ENCODE results near the gene FILIP1L.

FILIP1L gene

DNA sequence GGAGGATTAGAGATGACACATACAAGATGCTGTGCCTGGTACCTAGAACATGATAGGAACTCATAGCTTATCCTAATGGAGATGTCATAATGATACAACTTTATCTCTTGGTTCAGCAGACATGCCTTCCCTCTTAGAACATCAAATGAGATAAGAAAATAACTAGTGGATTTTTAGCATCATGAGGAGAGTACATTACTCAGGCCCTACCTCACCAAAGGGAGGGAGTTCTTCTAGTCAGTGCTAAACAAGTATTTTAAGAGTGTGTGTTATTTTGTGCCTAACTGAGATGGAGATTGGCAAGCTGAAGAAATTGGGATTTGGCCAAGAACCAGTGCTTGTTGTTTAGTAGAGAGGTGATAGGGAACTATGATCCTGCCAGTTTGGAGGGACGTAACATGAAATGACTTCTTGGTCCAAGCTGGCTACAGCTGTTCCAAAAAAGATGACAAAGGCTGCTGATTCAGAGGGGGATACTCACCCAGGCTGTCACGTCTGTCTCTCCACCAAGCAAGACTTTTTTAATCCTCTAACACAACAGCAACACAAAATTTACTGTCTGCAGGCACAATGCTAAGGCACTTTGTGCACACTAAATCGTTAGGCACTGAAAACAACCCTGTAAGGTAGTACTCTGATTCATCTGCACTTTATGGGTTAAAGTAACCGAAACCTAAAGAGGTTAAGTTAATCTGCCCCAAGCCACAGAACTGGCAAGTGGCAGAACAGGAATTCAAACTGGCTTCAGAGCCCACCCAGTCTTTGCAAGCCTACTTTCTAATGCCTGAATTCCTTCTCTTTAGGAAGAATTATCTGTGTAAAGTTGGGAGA lies 170.2 kb downstream of the FILIP1L start:
- DNase-seq, result no peak

DNA sequence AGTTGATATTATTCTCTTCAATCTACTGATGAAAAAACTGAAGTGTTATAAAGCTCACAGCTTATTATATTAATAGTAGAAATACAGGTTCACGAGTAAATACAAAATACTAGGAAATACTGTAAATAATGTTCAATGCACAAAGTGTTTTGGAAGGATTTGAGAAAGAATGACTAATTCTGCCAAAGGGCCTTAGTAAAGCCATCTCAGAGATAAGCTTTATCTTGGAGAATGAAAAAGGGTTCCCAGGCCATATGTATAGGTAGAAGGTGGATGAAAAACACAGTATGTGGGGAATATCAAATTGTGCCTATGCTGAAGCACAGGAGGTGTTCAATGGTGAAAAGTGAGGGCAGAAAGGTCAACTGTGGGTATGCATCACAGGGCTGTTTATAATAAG lies 173.1 kb downstream of the FILIP1L start:
- no peak for DNase-seq

DNA sequence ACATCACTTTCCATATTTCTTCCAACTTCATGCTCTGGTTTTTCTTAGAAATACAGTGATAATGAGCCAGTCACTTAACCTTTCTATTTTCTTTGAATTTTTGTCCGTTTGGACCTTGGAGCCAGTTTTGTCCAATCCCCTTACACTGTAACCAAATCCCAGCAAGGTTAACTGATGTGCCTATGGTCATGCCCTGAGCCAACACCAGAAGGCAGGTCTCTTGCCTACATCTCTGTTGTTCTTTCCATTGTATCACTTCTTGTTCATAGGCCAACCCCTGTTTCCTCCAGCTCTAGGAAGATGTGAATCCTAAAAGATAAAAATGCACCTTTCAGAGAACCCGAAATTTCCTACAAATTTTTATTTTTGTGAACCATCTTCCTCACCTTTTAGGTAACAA lies 174.0 kb downstream of the FILIP1L start:
- DNase-seq, result no peak

- DNase-seq, result no peak
Observed at GRCh38 chr3:99939876-99940275, 174.4 kb downstream of the FILIP1L start.

DNA sequence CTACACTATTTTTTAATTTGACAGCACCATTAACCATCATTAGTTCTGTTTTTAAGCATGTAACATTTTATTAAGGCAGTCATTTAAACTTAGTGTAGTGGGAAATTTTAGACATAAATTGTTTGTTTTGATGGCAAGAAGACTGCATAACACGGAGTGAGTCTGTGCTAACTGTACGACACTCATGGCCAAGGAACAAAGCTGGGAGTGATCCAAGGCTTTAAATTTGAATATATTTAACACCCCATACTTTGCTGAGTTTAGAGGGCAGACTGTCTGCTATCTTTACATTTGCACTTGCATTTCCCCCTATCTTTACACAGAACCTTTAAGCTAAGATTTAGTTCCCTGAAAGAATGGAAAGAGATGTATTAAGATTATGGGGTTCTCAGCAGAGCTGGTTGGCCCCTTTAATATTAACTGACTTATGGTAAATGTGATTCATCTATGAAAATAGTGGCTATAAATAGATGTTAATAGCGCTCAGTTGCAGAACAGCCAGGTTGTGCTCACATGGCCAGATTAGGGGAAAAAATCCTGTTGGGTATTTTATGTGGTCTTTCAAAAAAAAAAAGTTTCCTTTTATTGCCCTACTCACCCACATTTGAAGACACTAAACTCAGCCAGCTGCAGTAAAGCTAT lies 175.9 kb downstream of the FILIP1L start:
- DNase-seq, result no peak

DNA sequence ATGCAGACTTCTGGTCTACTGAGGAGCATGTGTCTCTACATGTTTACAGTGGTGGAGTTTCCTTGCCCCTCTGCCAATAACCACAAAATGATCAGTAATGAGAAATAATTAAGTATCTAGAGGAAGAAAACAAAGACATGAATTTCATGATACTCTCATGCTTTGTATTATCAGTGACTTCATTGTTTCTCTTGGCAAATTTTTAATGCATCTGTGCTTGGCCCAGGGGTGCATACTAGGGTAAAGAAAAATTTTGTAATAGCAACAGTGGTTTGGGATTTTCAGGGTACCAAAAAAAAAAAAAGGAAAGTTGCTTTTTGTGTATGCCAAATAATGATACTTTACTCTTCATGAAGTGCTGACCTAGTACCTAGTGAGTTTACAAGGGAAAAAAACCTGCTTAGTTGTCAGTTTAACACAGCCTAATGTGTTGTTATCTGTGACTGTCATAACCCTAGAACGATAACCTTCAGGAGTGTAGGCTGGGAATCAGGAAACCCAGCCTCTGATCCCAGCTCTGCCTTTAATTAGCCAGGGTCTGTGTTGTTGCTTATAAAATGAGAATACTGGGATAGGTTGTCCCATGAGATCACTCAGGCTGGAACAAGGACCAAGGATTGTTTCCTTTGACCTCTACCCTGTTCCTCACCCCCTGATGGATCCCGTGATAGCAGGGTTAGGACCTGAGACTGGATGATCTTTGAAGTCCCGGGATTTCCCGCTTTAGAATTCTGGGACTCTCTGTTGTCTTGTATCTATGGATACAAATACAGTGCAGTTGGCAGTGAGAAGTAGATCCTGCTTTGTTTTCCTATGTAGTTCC lies 179.1 kb downstream of the FILIP1L start:
- no peak for DNase-seq

DNA sequence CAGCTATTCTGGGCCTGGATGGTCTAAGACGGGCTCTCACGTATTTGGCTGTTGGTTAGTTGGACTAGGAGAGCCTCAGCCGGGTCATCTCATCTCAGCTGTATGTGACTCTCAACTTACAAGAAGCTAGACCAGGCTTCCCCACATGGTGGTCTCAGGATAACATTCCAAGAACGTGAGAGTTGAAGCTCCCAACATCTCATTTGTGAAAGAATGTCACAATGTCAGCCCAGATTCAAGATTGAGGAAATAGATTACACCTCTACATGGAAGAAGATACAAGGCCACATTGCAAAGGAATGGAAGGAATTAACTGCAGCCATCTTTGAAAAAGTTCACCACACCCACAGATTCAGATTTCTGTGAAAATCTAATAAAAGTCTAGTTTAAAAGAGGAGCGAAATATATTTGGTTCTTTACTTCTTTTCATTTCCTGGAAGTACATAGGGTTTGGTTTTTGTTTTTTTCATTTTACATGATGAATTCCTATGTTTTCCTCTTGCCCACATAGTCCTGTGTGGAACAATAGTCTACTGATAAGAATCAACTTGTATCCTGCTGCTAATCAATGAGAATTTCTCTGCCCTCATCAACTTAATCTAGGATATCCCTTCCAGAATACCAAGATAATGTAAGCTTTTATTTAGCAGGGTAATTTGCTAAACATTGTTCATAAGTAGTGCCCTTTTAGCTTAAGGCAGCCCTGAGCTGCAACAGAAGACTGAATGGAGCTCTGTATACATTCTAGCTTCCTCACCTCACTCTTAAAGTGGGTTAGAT lies 180.1 kb downstream of the FILIP1L start:
- no peak for DNase-seq

DNA sequence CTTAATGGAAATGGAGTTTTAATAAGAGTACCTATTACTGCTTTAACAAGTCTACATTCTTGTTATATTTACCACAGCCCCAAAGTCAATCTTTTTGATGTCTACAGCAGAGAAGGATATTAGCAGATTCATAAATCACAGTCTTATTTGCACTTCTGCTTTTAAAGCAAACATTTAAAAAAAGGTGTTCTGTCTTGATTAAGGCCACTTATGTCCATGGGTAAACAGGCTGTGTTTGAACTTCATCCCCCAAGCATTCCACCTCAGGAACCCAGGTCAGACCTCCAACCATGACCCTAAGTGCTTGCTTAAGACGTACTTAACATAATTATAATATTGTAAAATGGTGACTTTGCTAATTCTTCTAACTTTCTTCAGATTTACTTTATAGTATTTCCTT lies 183.2 kb downstream of the FILIP1L start:
- DNase-seq, result no peak

- no peak for DNase-seq
Observed at GRCh38 chr3:99929745-99930139, 184.6 kb downstream of the FILIP1L start.

DNA sequence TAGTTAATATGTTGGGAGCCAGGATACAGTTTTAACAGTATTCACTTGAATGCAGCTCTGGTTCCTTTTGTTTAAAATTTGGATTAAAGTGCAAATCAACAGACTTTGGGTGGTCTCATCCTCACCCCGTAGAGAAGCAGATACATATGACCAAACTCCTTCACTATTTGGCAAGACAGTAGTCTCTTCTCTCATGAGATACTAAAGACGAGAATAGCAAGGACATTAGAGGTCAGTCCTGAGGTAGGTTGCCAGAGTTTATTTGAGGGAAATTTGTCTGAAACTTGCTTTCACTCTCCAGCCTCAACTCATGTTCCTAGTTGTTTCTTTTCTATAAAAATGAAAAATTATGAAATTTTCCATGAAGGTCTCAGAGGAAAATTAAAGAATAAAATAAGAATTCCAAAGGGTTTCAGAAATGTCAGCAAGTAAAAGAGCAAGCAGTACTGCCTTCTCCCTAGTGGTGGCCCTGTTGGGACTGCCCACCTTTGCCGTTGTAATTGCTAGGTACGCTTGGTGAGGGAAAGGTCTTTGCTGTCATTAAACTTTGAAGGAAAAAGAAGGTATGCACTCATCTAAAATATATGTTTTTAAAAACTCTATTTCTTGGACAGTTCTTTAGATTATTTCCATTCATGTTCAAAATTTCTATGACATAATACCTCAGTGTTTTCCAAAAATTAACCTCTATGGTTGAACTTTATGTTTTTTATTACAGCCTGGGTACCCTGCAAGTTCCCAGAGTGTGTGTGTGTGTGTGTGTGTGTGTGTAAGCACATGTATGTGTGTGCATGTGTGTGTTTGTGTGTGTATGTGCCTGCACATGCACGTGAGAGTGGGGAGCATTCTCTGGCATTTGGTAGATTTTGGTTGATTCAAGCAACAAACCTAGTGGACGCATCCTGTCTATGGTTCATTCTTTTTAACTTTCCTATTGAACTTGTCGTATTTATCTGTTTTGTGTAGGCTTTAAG lies 185.2 kb downstream of the FILIP1L start:
- DNase-seq, result no peak

DNA sequence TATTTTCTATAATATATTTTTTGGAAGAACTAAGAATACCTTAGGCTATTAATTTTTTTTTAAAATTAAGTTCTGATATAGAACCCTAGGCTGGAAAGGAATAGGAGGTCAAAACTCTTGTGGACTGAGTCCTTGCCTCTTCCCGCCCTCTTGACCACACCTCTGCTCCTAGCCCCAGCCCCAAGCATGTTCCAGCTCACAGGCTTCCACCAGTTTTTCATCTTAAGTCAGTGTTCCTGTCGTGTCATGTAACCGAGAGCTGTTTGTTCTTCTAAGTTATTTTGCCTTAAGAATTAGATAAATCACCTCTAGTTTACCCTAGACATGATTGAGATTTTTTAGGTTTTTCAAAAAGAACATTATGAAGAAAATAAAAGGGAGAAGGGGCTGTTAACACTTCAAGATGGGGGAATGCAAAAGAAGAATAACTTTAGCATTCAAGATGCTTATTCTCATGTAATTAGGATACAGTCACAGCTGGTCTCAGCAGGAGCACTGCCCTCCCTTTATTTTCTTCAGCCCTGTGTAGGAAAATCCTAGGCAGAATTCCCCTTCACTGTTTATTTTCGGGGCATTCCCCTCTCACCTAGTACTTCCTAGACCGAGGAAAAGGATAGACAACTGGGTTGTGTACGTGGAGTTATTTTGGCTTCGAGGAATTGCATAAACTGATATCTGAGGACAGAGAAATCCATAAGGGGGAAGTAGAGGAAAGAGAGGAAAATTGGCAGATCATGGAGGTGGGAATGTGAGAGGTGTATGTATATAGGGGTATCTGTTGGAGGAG lies 186.4 kb downstream of the FILIP1L start:
- no peak for DNase-seq

DNA sequence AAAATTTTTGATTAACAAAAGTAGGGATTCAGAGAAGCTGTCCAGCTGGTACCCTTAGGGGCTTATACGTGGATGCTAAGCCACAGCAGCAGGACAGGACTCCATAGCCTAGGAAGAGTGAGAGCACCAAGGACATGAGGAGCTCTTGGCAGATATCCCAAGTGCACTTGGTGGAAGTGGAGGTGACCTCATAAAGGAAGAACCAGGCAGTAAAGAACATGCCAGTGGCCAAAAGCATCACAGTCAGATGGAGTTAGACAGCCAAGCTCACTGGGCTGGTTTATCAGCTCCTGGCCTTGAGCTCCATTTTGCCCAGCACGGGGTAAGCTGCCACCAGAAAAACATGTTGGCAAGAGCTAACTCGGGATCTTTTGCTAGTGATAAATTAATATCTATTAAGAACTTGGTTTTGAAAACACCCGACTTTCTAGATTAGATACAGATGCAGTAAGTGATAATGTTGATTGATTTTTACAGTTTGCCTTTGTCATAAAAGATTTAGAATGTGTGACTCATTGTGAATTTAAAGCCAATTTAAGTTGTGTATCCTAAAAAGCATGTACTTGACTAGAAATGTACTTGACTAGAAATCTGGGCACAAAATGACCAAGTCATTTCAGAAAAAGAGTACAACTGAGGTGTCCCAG lies 188.6 kb downstream of the FILIP1L start:
- DNase-seq, result no peak

DNA sequence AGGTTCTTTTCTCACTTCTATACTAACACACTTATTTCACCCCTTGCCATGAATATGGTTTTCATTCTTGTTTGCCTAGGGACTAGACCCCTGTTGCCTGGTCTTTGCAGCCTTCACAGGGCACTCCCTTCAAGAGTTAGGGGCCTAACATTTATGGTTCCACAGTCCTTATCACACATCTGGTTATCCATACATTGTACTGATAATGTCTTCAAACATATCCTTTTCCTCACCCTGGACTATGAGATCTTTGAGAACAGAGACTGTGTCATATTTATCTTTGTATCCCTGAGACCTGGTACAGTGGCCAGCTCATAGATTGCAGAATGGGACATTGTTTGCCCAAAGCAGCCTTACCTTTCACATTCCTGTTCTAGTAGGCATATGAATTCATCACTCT lies 190.4 kb downstream of the FILIP1L start:
- no peak for DNase-seq

DNA sequence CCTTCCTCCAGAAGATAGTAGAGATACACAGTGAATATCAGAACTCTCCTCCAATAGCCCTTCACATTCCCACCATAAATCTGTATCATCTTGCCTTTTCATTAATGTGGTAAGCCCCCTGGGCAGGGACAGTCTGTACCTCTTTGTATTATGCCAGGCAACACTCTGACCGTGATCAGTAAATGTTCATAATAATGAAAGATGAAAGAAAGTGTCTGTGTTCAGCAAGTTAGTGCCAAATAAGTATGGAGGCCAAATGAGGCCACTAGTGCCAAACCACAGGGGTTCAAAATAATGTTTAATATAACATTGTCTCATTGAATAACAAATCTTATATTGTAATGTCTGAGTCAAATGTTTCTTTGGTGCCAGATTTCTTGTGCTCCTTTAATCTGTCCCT lies 192.3 kb downstream of the FILIP1L start:
- no peak for DNase-seq

DNA sequence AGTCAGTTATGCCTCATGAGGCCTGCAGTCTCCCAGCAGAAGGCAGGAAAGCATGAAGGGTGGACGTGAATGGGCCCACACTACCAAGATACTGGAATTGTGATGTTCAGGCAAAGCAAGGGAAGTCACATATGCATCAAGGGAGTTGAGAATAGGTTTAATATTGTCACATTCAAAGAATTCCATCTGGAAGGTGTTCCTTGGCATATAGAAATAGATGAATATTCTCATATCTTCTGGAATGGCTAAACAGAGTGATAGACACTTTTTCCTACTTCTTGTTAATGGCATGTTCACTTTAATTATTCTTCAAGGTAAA lies 193.0 kb downstream of the FILIP1L start:
- DNase-seq, result no peak

- no peak for DNase-seq
Observed at GRCh38 chr3:99920481-99921376, 193.6 kb downstream of the FILIP1L start.

GRCh38 chr3:99919694-99920093 lies 194.6 kb downstream of the FILIP1L start:
- DNase-seq, result no peak

GRCh38 chr3:99918715-99919114 lies 195.6 kb downstream of the FILIP1L start:
- no peak for DNase-seq

- DNase-seq, result no peak
Observed at GRCh38 chr3:99915906-99916432, 198.3 kb downstream of the FILIP1L start.
